K562 (cell line): ENCODE results near the gene ADCYAP1R1.

ENCODE experiments used
- CHD4 ChIP-seq: fragments of 200-600 bp; sonication (generic); IDR thresholded peaks from 3 replicates; pipeline ENCODE4 v1.6.1; 2012; ENCODE audit warnings: low read depth, mild to moderate bottlenecking, mixed read lengths, low read length, inconsistent platforms; ENCODE audit not compliant: insufficient read depth, insufficient replicate concordance, poor library complexity, severe bottlenecking
- EZH2 ChIP-seq: IDR thresholded peaks from 2 replicates; pipeline ENCODE4 v1.6.1; 2012; ENCODE audit warnings: low read depth, mild to moderate bottlenecking, inconsistent platforms, low read length, borderline replicate concordance
- HDAC2 ChIP-seq: fragments of 450-650 bp; IDR thresholded peaks from 2 replicates; pipeline ENCODE4 v1.6.1; 2016; ENCODE audit warnings: mild to moderate bottlenecking
- HNRNPL ChIP-seq: fragments of 200-400 bp; formaldehyde crosslinking; IDR thresholded peaks from 2 replicates; pipeline ENCODE4 v1.6.1; 2017; ENCODE audit warnings: low read depth, mild to moderate bottlenecking, low read length
- PHF21A ChIP-seq: fragments of 450-650 bp; IDR thresholded peaks from 2 replicates; pipeline ENCODE4 v1.6.1; 2017; ENCODE audit warnings: low read depth, borderline replicate concordance
- PTBP1 ChIP-seq: fragments of 200-400 bp; formaldehyde crosslinking; IDR thresholded peaks from 2 replicates; pipeline ENCODE4 v1.6.1; 2017; ENCODE audit warnings: low read depth, low read length
- PYGO2 ChIP-seq: fragments of 450-650 bp; IDR thresholded peaks from 2 replicates; pipeline ENCODE4 v1.6.1; 2016; ENCODE audit warnings: mild to moderate bottlenecking, missing genetic modification characterization, moderate library complexity, missing compliant biosample characterization
- TEAD4 ChIP-seq, 2 experiments: sonication (generic) in 1 of 2; formaldehyde crosslinking in 1 of 2; IDR thresholded peaks; 2 replicates each; pipeline versions ENCODE4 v1.6.1 to v1.8.0; 2012 to 2022; ENCODE audit warnings: borderline replicate concordance in 1 of 2, inconsistent platforms in 1 of 2, low read length in 1 of 2, mild to moderate bottlenecking in 1 of 2, missing genetic modification reagents in 1 of 2
- ZNF408 ChIP-seq: fragments of 250-450 bp; sonication (Bioruptor Pico); IDR thresholded peaks from 2 replicates; pipeline ENCODE4 v1.4.0; 2020; ENCODE audit warnings: low read depth, mild to moderate bottlenecking, moderate library complexity
- ZNF766 ChIP-seq: fragments of 200-800 bp; sonication (Bioruptor generic); conservative IDR thresholded peaks from 2 replicates; pipeline ENCODE4 v1.6.1; 2016; ENCODE audit warnings: missing genetic modification characterization, missing compliant biosample characterization
- TF ChIP-seq, protein P1 (sequence below): sonication (generic); formaldehyde crosslinking; IDR thresholded peaks from 2 replicates; pipeline ENCODE4 v1.8.1; 2022; ENCODE audit warnings: missing genetic modification reagents
- TF ChIP-seq, protein P2 (sequence below): sonication (generic); formaldehyde crosslinking; IDR thresholded peaks from 2 replicates; pipeline ENCODE4 v1.8.0; 2022; ENCODE audit warnings: missing genetic modification reagents, mild to moderate bottlenecking, borderline replicate concordance
- TF ChIP-seq, protein P3 (sequence below): IDR thresholded peaks from 2 replicates; pipeline ENCODE4 v1.6.1; 2016; ENCODE audit warnings: missing genetic modification characterization, missing compliant biosample characterization

DNA sequence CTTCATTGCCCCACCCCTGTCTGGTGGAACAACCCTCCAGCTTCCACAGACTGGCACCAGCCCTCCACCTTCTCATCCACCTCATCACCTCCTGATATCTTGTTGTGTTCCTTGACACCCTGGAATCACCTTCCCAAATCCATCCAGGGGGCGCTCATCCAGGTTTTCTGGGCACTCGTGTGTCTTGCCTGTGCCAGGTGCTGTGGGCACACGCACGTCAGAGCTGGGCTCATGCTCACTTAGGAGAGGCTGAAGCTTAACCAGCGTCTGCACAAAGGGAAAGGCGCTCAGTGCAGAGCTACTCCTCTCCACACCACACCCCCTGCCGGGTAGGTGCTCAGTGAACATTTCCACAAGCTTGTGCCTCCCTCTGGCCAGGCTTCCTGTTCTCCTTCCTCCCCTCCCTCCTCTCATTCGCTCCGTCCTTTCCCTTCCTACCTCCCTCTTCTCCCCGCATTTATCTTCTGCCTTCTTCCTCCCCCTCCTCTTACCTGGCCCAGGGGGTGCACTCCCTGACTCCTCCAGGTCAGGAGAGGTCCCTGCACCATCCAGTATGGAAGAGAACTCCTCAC is 4.8 kb downstream of the ADCYAP1R1 start:
- TF ChIP-seq PYGO2 (no peak), TEAD4 (IDR thresholded peaks at IDR 0.05; ENCODE audit: low read length) (no peak), TEAD4 (CRISPR knock-in tag; IDR thresholded peaks at IDR 0.05; ENCODE audit: borderline replicate concordance) (no peak), ZNF766 (CRISPR knock-in tag) (no peak), PHF21A (no peak), PTBP1 (no peak), HNRNPL (no peak), HDAC2 (no peak), EZH2 (no peak), CHD4 (no peak), ZNF408 (CRISPR knock-in tag) (no peak)
- TF ChIP-seq, protein P1, sequence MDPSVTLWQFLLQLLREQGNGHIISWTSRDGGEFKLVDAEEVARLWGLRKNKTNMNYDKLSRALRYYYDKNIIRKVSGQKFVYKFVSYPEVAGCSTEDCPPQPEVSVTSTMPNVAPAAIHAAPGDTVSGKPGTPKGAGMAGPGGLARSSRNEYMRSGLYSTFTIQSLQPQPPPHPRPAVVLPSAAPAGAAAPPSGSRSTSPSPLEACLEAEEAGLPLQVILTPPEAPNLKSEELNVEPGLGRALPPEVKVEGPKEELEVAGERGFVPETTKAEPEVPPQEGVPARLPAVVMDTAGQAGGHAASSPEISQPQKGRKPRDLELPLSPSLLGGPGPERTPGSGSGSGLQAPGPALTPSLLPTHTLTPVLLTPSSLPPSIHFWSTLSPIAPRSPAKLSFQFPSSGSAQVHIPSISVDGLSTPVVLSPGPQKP (CRISPR knock-in tag), result no peak
- TF ChIP-seq, protein P2, sequence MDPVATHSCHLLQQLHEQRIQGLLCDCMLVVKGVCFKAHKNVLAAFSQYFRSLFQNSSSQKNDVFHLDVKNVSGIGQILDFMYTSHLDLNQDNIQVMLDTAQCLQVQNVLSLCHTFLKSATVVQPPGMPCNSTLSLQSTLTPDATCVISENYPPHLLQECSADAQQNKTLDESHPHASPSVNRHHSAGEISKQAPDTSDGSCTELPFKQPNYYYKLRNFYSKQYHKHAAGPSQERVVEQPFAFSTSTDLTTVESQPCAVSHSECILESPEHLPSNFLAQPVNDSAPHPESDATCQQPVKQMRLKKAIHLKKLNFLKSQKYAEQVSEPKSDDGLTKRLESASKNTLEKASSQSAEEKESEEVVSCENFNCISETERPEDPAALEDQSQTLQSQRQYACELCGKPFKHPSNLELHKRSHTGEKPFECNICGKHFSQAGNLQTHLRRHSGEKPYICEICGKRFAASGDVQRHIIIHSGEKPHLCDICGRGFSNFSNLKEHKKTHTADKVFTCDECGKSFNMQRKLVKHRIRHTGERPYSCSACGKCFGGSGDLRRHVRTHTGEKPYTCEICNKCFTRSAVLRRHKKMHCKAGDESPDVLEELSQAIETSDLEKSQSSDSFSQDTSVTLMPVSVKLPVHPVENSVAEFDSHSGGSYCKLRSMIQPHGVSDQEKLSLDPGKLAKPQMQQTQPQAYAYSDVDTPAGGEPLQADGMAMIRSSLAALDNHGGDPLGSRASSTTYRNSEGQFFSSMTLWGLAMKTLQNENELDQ (CRISPR knock-in tag), result no peak
- TF ChIP-seq, protein P3, sequence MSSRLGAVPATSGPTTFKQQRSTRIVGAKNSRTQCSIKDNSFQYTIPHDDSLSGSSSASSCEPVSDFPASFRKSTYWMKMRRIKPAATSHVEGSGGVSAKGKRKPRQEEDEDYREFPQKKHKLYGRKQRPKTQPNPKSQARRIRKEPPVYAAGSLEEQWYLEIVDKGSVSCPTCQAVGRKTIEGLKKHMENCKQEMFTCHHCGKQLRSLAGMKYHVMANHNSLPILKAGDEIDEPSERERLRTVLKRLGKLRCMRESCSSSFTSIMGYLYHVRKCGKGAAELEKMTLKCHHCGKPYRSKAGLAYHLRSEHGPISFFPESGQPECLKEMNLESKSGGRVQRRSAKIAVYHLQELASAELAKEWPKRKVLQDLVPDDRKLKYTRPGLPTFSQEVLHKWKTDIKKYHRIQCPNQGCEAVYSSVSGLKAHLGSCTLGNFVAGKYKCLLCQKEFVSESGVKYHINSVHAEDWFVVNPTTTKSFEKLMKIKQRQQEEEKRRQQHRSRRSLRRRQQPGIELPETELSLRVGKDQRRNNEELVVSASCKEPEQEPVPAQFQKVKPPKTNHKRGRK (tag), result no peak
